Fibroblast of the aortic adventitia (primary cell): ENCODE data around the gene KCNQ2. TPM values are rescaled to one million over a fixed set of nuclear protein-coding genes. Genes with fewer than 3 reads are reported as not detected.

Experiments
- DNase-seq: peaks from one replicate; pipeline ENCODE4 v3.0.0-alpha.2; 2010; ENCODE audit warnings: low read depth
- H3K4me3 ChIP-seq: 2 replicates; pipeline ENCODE4 v1.5.1; 2011; ENCODE audit warnings: low read depth, mild to moderate bottlenecking, control low read depth, low read length, moderate library complexity
- total RNA-seq: library from RNA; depleted of rRNA; stranded (reverse); fragments of >200 nt; gene quantifications from 2 replicates; pipeline ENCODE4 v1.2.3, GENCODE V29; 2012; ENCODE audit warnings: low replicate concordance
- TF ChIP-seq, protein P1 (sequence below): IDR thresholded peaks from 2 replicates; pipeline ENCODE4 v1.5.1; 2011; ENCODE audit warnings: mild to moderate bottlenecking, low read length, control low read depth, inconsistent platforms; ENCODE audit not compliant: insufficient read depth

The KCNQ2 gene
- total RNA-seq, 1 donor = not detected

- TF ChIP-seq, protein P1, sequence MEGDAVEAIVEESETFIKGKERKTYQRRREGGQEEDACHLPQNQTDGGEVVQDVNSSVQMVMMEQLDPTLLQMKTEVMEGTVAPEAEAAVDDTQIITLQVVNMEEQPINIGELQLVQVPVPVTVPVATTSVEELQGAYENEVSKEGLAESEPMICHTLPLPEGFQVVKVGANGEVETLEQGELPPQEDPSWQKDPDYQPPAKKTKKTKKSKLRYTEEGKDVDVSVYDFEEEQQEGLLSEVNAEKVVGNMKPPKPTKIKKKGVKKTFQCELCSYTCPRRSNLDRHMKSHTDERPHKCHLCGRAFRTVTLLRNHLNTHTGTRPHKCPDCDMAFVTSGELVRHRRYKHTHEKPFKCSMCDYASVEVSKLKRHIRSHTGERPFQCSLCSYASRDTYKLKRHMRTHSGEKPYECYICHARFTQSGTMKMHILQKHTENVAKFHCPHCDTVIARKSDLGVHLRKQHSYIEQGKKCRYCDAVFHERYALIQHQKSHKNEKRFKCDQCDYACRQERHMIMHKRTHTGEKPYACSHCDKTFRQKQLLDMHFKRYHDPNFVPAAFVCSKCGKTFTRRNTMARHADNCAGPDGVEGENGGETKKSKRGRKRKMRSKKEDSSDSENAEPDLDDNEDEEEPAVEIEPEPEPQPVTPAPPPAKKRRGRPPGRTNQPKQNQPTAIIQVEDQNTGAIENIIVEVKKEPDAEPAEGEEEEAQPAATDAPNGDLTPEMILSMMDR = no peak
- no peak overlapping the region for H3K4me3 ChIP-seq
- no peak for DNase-seq
Measured at GRCh38 chr20:63369024-63369530, 103.4 kb downstream of the KCNQ2 start.

- no peak overlapping the region for H3K4me3 ChIP-seq
- no peak for DNase-seq
- TF ChIP-seq, protein P1 = no peak
Measured at GRCh38 chr20:63368151-63368550, 104.3 kb downstream of the KCNQ2 start.

- TF ChIP-seq, protein P1 = no peak
- no peak overlapping the region for H3K4me3 ChIP-seq
- no peak for DNase-seq
Measured at GRCh38 chr20:63367446-63368055, 104.9 kb downstream of the KCNQ2 start.

GRCh38 chr20:63366390-63367365 lies 105.8 kb downstream of the KCNQ2 start:
- TF ChIP-seq, protein P1 = no peak
- H3K4me3 ChIP-seq = no peak overlapping the region
- DNase-seq = no peak

DNA sequence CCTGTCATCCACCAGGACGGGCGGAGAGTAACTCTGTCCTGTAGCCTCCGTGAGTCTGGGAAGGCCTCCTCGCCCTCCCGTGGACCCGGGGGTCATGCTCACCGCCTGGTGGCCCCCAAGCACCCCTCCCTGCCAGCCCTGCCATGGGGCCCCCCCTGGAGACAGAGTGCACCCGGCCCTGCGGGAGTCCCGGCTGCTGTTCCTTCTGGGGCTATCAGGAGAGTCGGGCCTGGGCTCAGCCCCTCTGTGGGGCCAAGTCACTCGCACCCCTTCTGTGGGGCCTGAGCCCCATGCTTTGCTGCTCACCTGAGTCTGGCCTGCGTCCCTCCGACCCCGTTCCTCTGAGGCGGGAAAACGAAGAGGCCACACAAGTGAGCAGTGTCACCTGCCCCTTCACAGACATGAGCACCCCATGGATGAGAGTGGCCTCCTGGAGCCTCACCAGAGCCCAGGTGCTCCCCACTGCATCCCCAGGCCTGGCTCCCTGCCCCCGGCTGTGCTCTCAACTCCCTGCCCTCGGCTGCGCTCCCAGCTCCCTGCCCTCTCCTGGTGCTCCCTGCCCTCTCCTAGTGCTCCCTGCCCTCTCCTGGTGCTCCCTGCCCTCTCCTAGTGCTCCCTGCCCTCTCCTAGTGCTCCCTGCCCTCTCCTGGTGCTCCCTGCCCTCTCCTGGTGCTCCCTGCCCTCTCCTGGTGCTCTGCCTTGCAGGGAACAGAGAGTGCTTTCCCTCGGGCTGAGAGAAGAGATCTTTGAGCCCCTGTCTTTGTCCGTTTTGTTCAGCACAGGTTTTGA lies 106.7 kb downstream of the KCNQ2 start:
- TF ChIP-seq, protein P1 = no peak
- no peak overlapping the region for H3K4me3 ChIP-seq
- no peak for DNase-seq

DNA sequence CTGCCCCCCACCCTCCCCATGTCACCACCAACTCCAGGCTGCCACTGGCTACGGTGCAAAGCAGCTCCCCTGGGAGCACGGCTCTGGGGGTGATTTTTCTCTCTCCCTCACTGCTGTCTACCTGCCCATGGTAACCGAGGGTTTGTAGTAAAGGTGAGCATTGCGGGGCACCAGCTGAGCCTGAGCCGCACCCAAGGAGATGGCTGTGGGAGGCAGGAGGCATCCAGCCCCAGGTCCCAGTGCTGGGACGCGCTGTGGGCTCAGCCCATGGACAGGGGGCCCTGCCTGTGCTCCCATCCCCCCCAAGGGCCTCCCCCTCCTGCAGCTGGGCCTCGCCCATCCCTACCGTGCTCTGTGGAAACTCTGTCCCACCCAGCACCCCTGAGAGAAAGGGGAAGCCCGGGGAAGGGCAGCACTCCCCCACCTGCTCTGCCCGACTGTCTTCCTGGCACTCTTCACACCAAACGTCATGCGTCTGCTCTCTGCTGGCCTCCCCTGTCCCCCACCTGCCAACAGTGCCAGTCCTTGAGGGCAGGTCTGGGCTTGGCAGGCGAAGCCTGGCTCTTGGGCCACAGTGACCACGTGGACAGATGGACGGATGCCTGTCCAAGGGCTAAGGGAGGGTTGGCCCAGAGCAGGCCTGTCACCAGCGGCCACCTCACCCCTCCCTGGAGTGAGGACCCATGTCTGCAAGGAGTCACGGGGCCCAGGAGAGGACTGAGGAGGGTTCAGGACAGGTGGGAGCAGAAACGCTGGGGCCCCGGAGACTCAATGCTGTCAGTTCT lies 107.5 kb downstream of the KCNQ2 start:
- TF ChIP-seq, protein P1 = no peak
- no peak overlapping the region for H3K4me3 ChIP-seq
- DNase-seq = no peak
